NCI-H1105 treated with DMSO at 0.1 percent for 48 hours (cell line): ENCODE measurements around the gene ADAMTSL4.

Experiments
- DNase-seq: peaks from one replicate; lab custom pipeline; 2025; lab: John Stamatoyannopoulos, UW

ADAMTSL4 gene

DNA sequence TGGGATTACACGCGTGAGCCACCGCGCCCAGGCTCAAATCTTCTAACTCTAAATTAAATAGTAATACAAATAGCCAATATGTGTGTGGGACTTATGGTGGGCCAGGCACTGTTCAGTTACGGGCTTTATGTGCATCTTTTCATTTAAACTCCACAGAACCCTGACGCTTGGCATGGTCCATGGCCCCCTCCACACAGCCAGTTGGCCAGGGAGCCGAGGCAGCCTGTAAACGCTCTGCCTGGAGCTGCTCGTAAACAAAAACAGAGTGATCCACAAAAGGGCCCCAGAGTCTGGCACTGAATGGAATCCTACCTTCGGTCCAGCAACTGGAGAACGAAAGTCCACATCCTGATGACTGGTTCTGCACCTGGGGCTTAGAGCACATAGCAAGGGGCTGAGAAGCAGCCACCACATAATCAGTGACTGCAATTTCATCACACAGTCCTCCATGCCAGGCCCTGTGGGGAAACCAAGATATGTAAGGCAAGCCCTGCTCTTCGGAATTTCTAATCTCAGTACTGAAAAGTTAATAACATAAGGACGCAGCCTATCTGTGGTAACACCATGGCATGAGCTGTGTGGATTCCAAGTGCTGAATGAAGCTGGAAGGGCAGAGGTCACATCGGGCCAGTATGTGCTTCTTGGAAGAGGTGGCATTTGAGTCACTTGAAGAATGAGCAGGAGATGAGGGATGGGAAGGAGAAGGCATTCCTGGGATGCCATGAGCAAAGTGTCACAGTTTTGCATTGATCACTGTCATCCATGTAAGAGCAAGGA lies 13.5 kb upstream of the ADAMTSL4 start:
- DNase-seq, result no peak

GRCh38 chr1:150536836-150537731 lies 12.1 kb upstream of the ADAMTSL4 start:
- DNase-seq, result no peak

DNA sequence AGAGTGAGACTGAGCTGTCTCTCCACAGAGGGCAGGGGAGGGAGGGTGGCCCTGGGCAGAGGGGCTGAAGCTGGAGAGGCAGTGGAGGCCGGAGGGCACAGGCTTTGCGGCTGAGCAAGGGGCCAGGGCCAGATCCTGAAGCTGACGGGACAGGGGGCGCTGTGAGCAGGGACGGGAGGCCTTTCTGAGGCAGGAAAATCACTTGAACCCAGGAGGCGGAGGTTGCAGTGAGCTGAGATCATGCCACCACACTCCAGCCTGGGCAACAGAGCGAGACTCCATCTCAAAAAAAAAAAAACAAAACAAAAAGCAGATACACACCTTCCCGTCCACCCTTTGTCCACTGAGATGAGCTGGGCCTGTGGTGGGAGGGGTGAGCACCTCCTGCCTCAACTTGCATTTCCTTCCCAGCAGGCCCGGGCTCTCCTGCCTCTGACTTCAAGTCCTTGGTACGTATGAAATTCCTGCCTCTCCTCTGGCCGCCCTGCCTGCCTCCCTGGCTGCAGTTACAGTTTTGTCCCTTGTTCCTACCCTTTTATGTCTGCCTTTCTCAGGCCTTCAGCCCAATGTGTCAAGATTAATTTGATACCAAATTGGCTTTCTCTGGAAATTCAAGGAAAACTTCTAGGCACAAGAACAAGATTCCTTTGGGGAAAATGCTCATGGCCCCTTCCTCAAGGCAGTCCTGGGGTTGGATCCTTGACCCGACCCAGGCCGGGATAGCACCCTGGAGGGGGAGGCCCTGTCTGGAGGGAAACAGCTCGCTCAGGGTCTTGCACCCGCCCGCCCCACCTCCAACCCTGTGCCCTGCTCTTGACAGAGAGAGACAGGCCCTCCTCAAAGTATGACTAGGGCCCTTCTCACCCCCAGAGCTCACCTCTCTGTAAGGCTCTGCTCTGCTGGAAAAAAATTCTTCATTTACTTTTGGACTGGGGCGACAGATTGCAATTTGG lies 11.2 kb upstream of the ADAMTSL4 start:
- no peak for DNase-seq

- peak; percentile 64 for DNase-seq
These were observed 5.6 kb upstream of the ADAMTSL4 start for GRCh38 chr1:150543500-150544143.

- DNase-seq, result no peak
These were observed 5.0 kb upstream of the ADAMTSL4 start for GRCh38 chr1:150544204-150544603.

GRCh38 chr1:150545486-150546032 lies 3.6 kb upstream of the ADAMTSL4 start:
- DNase-seq, result no peak

- no peak for DNase-seq
These were observed 2.8 kb upstream of the ADAMTSL4 start for GRCh38 chr1:150546294-150546937.

- no peak for DNase-seq
These were observed 930 bp upstream of the ADAMTSL4 start for GRCh38 chr1:150548324-150548631.

GRCh38 chr1:150549496-150550221 lies 451 bp downstream of the ADAMTSL4 start:
- no peak for DNase-seq

GRCh38 chr1:150550222-150551050 lies 1.2 kb downstream of the ADAMTSL4 start:
- DNase-seq, result no peak

DNA sequence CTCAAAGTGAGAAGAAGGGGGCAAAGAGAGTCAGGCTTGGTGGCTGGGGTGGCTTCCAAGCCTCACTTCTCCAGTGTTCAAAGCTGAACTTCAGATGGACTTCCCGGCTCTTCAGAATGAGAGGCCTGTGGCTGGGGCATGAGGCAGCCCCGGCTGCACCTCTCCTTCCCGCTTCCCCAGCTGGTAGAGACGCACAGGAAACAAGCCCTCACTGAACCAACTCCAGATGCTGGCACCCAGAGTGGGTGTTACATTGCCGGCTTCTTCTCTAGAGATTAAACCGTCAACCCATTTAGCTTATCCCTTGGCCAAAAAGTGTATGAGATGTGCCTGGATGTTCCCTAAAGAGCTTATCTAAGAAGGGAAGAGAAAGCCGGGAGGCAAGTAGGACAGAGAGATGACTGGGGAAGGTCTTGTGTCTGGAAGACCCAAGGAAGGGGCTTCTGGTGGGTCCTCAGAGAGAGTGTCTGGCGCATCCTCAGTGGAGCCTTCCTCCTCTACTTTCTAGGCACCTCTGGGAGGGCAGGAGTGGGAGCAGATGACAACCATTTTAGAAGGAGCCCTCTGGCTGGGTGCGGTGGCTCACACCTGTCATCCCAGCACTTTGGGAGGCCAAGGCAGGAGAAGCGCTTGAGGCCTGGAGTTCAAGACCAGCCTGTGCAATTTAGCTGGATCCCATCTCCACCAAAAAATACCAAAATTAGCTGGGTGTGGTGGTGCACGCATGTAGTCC lies 2.0 kb downstream of the ADAMTSL4 start:
- no peak for DNase-seq

GRCh38 chr1:150551784-150552127 lies 2.5 kb downstream of the ADAMTSL4 start:
- DNase-seq, result no peak

DNA sequence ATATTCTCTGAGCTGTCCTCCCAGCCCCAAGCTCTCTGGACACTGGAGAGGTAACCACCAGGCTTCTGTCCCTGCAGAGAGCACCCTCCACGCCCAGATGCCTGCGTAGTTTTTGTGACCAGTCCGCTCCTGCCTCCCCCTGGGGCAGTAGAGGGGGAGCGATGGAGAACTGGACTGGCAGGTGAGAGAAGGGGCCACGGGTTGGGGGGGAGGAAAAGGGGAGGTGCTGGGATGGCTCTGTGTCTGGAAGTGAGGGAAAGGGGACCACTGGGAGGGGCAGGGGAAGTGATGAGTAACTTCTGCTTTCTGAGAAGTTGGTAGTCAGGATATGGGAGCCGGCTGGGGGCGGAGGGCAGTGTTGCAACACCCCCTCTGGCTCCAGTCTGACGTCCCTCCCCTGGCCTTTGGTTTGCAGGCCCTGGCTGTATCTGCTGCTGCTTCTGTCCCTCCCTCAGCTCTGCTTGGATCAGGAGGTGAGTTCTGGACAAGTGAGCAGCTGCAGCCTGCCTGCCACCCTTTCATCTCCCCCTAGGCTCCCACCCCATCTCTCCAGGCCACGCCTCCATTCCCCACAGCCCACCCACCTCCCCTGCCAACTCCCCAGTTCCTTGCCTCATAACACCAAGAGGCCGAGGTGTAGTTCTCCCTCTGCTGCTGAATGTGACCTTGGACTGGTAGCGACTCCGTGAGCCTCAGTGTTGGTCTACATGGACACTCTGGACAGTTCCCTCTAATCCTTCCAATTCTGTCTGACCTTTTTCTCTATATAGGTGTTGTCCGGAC lies 3.1 kb downstream of the ADAMTSL4 start:
- no peak for DNase-seq

DNA sequence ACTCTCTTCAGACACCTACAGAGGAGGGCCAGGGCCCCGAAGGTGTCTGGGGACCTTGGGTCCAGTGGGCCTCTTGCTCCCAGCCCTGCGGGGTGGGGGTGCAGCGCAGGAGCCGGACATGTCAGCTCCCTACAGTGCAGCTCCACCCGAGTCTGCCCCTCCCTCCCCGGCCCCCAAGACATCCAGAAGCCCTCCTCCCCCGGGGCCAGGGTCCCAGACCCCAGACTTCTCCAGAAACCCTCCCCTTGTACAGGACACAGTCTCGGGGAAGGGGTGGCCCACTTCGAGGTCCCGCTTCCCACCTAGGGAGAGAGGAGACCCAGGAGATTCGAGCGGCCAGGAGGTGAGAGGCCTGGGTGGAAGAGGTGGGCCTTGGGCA lies 3.7 kb downstream of the ADAMTSL4 start:
- no peak for DNase-seq

DNA sequence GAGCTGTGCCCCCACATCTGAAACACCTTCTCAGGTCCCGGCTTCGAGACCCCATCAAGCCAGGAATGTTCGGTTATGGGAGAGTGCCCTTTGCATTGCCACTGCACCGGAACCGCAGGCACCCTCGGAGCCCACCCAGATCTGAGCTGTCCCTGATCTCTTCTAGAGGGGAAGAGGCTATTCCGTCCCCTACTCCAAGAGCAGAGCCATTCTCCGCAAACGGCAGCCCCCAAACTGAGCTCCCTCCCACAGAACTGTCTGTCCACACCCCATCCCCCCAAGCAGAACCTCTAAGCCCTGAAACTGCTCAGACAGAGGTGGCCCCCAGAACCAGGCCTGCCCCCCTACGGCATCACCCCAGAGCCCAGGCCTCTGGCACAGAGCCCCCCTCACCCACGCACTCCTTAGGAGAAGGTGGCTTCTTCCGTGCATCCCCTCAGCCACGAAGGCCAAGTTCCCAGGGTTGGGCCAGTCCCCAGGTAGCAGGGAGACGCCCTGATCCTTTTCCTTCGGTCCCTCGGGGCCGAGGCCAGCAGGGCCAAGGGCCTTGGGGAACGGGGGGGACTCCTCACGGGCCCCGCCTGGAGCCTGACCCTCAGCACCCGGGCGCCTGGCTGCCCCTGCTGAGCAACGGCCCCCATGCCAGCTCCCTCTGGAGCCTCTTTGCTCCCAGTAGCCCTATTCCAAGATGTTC lies 4.3 kb downstream of the ADAMTSL4 start:
- no peak for DNase-seq

- DNase-seq, result no peak
These were observed 4.9 kb downstream of the ADAMTSL4 start for GRCh38 chr1:150554086-150554452.

DNA sequence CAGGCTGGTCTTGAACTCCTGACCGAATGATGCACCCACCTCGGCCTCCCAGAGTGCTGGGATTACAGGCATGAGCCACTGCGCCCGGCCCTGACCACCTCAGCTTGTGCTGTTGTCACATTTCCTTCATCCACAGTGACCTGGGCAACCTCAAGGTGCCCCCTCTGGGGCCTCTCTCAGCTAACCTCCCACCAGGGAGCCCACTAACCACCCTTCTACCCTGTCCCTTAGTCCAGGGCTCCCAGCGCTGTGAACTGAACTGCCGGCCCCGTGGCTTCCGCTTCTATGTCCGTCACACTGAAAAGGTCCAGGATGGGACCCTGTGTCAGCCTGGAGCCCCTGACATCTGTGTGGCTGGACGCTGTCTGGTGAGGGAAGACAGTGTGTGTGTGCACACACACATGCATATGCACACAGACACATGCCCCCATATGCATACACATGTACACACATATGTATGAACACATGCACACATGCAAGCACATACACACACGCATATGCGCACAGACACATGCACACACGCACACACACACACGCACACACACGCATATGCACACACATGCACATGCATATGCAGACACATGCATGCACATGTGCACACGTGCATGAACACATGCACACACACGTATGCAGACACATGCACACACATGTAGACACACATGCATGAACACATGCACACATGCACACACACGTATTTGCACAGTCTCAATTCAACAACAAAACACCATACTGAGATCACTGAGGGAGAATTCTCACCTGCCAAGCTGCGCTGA lies 6.2 kb downstream of the ADAMTSL4 start:
- no peak for DNase-seq
